ENCODE measurements around the gene OR1L1. TPM values are rescaled to one million over a fixed set of nuclear protein-coding genes. Genes with fewer than 3 reads are reported as not detected.

Gene OR1L1
- total RNA-seq, 4 donors from 2014 or later: not detected

GRCh38 chr9:122656378-122656777 is 5.1 kb upstream of the OR1L1 start:
- DNase-seq (ENCODE audit: extremely low spot score): no peak
- H3K27ac ChIP-seq (replicated peaks in 1 of 4): no peak overlapping the region
- no peaks in the 10 kb centered on the region for H3K36me3 ChIP-seq
- intact Hi-C loops (cut with DNase I): no loop called here
- H3K4me1 ChIP-seq: peaks cover 0 to 3% (median 0%) of the 10 kb centered on the region in 4 donors
- no peaks in the 10 kb centered on the region for H3K9me3 ChIP-seq
- H3K27me3 ChIP-seq: no peaks in the 10 kb centered on the region
- no peak overlapping the region for H3K4me3 ChIP-seq
- TF ChIP-seq CTCF (IDR thresholded peaks at IDR 0.05): no peak
- peak in 1 of 2 donors; percentile 13 for TF ChIP-seq POLR2AphosphoS5 (IDR thresholded peaks at IDR 0.05)
- 41% methylated on average over 1 of the region's 1 CpG for WGBS

GRCh38 chr9:122657527-122657926 is 4.0 kb upstream of the OR1L1 start, which contains the start of gene OR1B1:
Gene OR1B1, minus strand, starts transcription at chr9:122657627.
- Histone ChIP-seq H3K36me3 (no peaks in the 10 kb centered on the region), H3K27ac (replicated peaks in 1 of 4) (no peak within 1 kb of the TSS), H3K9me3 (no peaks in the 10 kb centered on the region), H3K27me3 (no peaks in the 10 kb centered on the region), H3K4me3 (no peak within 1 kb of the TSS), H3K4me1 (peaks cover 0 to 3% (median 0%) of the 10 kb centered on the region in 4 donors)
- 89% methylated on average over 3 of the region's 3 CpGs for WGBS
- TF ChIP-seq CTCF (IDR thresholded peaks at IDR 0.05) (no peak), POLR2A (IDR thresholded peaks at IDR 0.05; ENCODE audit: low read depth) (no peak), EP300 (IDR thresholded peaks at IDR 0.05) (no peak), POLR2AphosphoS5 (IDR thresholded peaks at IDR 0.05) (no peak)
- no peak for DNase-seq (ENCODE audit: extremely low spot score)
- intact Hi-C loops (cut with DNase I): no loop called here

GRCh38 chr9:122672481-122672880 is 11.0 kb downstream of the OR1L1 start:
- H3K27me3 ChIP-seq: no peaks in the 10 kb centered on the region
- H3K36me3 ChIP-seq: no peaks in the 10 kb centered on the region
- H3K27ac ChIP-seq (replicated peaks in 1 of 4): no peak overlapping the region
- H3K4me1 ChIP-seq: no peaks in the 10 kb centered on the region
- DNase-seq (ENCODE audit: extremely low spot score): no peak
- WGBS: 41% methylated on average over 2 of the region's 2 CpGs
- H3K4me3 ChIP-seq: no peak overlapping the region
- intact Hi-C loops (cut with DNase I): no loop called here
- peaks cover 0 to 23% (median 11%) of the 10 kb centered on the region in 4 donors for H3K9me3 ChIP-seq
- no peak for TF ChIP-seq POLR2A (IDR thresholded peaks at IDR 0.05; ENCODE audit: low read depth)
- TF ChIP-seq POLR2AphosphoS5 (IDR thresholded peaks at IDR 0.05): no peak
- TF ChIP-seq EP300 (IDR thresholded peaks at IDR 0.05): no peak
- TF ChIP-seq CTCF (IDR thresholded peaks at IDR 0.05): no peak

- TF ChIP-seq POLR2AphosphoS5 (IDR thresholded peaks at IDR 0.05): no peak
- TF ChIP-seq CTCF (IDR thresholded peaks at IDR 0.05): no peak
- no peak for TF ChIP-seq POLR2A (IDR thresholded peaks at IDR 0.05; ENCODE audit: low read depth)
- intact Hi-C loops (cut with DNase I): no loop called here
- no peak for DNase-seq (ENCODE audit: extremely low spot score)
- Histone ChIP-seq H3K4me1 (no peaks in the 10 kb centered on the region), H3K9me3 (peaks cover 0 to 19% (median 4%) of the 10 kb centered on the region in 4 donors), H3K27me3 (no peaks in the 10 kb centered on the region), H3K4me3 (no peak overlapping the region), H3K36me3 (no peaks in the 10 kb centered on the region), H3K27ac (replicated peaks in 1 of 4) (no peak overlapping the region)
Observed at GRCh38 chr9:122684851-122685250, 23.3 kb downstream of the OR1L1 start.

GRCh38 chr9:122695696-122696095 is 34.2 kb downstream of the OR1L1 start:
- no peak overlapping the region for H3K27ac ChIP-seq (replicated peaks in 1 of 4)
- no peaks in the 10 kb centered on the region for H3K27me3 ChIP-seq
- WGBS: 97% methylated on average over 1 of the region's 1 CpG
- no peak for DNase-seq (ENCODE audit: extremely low spot score)
- peaks cover 0 to 32% (median 17%) of the 10 kb centered on the region in 4 donors for H3K9me3 ChIP-seq
- H3K4me3 ChIP-seq: no peak overlapping the region
- H3K36me3 ChIP-seq: no peaks in the 10 kb centered on the region
- TF ChIP-seq EP300 (IDR thresholded peaks at IDR 0.05) (no peak), POLR2A (IDR thresholded peaks at IDR 0.05; ENCODE audit: low read depth) (no peak), CTCF (IDR thresholded peaks at IDR 0.05) (no peak), POLR2AphosphoS5 (IDR thresholded peaks at IDR 0.05) (no peak)
- intact Hi-C loops (cut with DNase I): no loop called here
- no peaks in the 10 kb centered on the region for H3K4me1 ChIP-seq

Data from esophagus muscularis mucosa (tissue), 4 donors.